RPMI7951 (cell line): ENCODE results near the gene DLEU7. TPM values are rescaled to one million over a fixed set of nuclear protein-coding genes. Genes with fewer than 3 reads are reported as not detected.

ENCODE experiments used
- DNase-seq: peaks from one replicate; pipeline ENCODE4 v3.0.0-alpha.2; 2012; ENCODE audit warnings: low read depth
- total RNA-seq: library from RNA; depleted of rRNA; stranded (reverse); fragments of >200 nt; shearing (Covaris generic); gene quantifications from 2 replicates; pipeline ENCODE4 v1.2.3, GENCODE V29; 2014; rRNA removed

Gene DLEU7
- 0.12 TPM in 1 of 2 replicates, not detected in the other for total RNA-seq

DNA sequence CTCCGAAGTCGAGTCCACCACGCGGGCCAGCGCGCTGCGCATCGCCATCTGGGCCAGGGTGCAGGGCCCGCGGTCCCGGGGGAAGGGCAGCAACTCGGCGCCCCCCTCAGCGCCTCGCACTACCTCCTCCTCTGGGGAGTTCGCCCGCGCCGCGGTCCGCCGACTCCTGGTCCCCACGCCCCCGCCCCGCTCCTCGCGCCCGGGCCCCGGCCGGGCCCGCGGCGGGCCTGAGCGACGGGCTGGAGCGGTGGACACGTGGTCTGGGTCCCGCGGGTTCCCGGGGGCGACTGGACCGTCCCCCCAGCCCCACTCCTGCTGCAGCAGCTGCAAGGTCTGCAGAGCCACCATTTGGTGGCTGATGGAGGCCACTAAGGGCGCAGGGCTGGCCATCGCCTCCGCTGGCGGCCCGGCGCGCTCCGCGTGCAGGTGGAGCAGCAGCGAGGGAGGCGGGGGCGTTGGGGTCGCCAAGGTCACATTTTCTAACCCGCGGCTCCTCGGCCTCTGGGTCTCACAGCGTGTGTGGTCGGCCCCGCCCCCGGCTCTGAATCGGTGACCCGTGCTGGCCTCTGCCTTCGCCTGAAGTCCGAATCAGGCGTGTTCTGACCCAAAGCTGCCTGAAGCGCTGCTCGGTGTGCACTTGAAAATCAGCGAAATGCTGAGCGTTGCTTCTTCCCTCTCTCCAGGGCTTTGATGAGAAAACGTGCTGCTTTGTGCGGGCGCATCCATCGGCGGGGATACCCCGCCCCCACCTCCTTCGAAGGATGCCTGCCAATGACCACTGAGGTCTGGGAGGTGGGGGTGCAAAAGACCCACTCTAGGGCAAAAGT lies at the start of gene DLEU7:
Gene DLEU7 (minus strand): TSS at position 436 of the 827 bp plus-strand sequence. CDS start 46 bp downstream, at position 390.
- DNase-seq: no peak

GRCh38 chr13:50892210-50892944 lies 48.9 kb upstream of the DLEU7 start:
- DNase-seq: no peak

DNA sequence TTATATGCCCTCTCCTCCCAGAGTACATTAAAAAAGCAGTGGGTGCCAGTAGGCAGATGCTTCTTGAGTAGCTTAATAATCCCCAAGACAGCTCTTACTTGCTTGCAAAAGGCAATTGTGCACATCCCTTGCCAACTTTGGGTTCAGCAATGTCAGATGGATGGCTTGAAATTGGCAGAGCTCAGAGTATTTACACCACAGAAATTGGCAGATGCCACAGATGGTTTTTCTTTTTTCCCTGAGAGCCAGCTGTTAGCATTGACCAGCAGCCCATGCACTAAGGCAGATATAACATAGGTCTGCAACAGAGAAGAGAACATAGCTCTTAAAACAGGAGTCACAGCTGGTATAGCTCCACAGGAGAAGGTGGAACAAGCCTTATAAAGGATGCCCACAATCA lies 47.7 kb upstream of the DLEU7 start:
- DNase-seq: no peak

DNA sequence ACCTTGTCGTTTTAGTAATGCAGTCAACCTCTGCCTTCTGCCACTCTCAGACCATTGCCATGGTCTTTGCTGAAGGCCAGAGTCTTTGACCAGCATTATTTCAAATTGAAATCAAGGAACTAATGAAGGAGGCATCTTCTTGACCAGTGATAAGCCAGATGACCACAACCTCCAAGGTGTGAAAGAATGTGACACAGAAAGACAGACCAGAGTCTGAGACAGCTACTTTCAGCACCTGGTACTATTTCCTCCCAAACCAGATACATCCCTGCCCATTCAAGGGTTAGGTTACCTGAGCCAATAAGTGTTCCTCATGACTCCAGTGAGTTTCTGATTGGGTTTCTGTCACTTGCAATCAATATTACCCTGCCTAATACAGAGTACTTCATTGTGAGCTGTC lies 45.8 kb upstream of the DLEU7 start:
- no peak for DNase-seq

- no peak for DNase-seq
These were observed 44.9 kb upstream of the DLEU7 start for GRCh38 chr13:50888362-50888761.

DNA sequence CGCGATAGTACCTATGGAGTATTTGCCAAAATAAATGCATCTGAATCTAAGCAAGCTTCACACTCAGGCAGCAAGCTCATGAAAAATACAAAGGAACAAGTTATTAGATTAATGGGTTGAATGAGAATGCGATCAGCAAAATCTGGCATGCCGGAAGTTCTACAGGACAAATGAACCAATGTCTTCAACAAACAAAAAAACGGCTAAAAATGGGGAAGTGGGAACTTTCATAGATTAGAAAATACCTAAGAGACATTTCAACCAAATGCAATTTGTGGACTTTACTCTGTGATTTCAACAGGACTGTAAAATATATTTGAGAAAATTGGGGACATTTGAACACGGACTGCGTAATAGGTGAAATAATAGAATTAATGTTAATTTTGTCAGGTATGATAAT lies 43.7 kb upstream of the DLEU7 start:
- DNase-seq: no peak

- no peak for DNase-seq
These were observed 40.8 kb upstream of the DLEU7 start for GRCh38 chr13:50884265-50884664.

DNA sequence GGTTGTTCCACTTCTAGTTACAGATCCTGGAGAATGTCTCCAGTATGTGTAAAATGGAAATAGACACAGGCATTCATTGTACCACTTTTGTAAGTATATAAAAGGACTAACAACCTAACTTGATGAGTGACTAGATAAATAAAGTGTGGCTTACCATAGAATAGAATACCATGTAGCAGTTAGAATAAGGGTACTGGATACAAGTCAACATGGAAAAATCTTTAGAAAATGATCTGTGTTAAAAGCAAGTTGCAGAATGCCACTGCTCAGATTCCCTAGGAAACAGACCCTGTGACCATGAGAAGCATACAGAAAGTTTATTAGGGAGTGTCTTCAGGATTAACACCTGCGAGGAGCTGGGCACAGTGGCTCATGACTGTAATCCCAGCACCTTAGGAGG lies 40.2 kb upstream of the DLEU7 start:
- DNase-seq: no peak

DNA sequence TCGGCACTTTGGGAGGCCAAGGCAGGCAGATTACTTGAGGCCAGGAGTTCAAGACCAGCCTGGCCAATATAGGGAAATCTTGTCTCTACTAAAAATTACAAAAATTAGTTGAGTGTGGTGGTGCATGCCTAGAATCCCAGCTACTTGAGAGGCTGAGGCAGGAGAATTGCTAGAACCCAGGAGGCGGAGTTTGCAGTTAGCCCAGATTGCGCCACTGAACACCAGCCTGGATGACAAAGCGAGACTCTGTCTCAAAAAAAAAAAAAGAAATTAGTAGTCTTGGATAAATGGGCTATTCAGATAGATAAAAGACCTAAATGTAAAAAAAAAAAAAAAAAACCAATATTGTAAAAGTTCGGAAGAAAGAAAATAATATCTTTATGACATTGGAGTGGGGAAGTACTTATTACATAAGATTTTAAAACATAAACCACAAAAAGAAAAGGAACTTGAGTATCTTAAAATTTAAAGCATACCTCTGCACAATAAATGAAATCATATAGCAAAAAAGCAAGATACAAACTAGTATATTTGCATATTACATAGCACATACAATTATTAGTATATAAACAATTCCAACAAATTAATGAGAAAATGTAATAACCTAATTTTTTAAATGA lies 39.4 kb upstream of the DLEU7 start:
- DNase-seq: no peak

DNA sequence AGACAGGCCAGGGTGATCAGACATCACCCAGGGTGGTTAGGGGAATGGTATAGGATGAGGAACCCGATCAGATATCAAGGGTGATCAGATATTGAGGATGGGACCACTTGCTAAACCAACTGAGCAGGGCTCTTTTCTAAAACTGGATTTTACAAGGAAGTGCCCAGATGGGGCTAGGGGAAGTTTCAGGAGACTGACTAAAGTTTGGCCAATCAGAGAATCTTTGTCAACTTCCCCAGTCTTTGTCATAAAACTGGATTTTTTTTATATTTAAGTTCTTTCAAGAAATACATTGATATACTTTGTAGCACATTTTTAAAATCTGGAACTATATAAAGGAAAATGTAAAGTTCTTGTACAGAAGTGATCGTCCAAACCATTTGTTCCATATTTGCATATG lies 30.5 kb upstream of the DLEU7 start:
- no peak for DNase-seq

GRCh38 chr13:50873467-50873866 lies 30.0 kb upstream of the DLEU7 start:
- no peak for DNase-seq

GRCh38 chr13:50871405-50871804 lies 27.9 kb upstream of the DLEU7 start:
- DNase-seq: no peak

DNA sequence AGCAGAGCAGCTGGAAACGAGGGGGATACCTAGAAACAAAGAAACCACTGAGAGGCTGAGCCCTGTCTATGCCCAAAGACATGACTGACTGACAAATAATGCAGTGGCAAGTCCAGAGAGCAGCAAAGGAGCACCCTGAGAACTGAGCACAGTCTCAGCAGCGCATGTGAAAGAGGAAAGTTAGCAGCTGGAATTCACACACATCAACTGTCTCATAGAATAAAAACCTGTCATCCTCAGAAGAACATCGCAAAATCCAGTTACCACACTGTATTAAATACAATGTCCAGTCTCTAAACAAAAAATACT lies 24.1 kb upstream of the DLEU7 start:
- DNase-seq: no peak

GRCh38 chr13:50866817-50867636 lies 23.5 kb upstream of the DLEU7 start:
- peak; percentile 80 for DNase-seq

- no peak for DNase-seq
These were observed 21.0 kb upstream of the DLEU7 start for GRCh38 chr13:50864492-50864891.

GRCh38 chr13:50855681-50856080 lies 12.2 kb upstream of the DLEU7 start:
- no peak for DNase-seq

DNA sequence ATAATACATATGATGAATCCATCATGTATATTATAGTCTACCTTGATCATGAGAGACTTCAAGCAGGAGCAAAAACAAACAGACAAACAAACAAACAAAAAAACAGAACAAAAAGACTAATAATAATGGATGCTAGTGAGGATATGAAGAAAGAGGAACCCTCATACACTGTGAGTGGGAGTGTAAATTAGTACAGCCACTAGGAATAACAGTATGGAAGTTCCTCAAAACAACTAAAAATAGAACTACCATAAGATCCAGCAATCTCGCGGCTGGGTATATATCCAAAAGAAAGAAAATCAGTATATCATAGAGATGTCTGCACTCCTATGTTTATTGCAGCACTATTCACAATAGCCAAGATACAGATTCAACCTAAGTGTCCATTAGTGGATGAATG lies 7.0 kb upstream of the DLEU7 start:
- no peak for DNase-seq

GRCh38 chr13:50847501-50847900 lies 4.0 kb upstream of the DLEU7 start:
- DNase-seq: no peak

- no peak for DNase-seq
These were observed 3.5 kb upstream of the DLEU7 start for GRCh38 chr13:50846861-50847475.

DNA sequence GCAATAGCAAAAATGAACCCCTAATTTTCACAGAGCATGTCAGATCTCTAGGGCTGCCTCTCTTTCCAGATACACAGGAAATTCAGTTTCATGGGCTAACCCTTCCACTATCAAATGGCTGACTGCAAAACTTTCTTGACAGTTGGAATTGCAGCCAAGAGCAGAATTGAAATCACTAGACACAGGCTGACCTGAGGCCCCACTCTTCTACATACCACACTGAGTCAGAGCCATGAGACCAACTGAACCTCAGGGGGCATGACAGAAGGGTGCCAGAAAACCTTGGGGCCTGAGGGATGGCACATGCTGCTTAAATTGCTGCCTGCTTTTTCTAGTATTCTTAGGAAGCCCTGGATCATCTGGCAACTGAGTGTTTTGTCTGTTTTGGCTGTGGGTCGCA lies 1.7 kb upstream of the DLEU7 start:
- peak; percentile 51 for DNase-seq

DNA sequence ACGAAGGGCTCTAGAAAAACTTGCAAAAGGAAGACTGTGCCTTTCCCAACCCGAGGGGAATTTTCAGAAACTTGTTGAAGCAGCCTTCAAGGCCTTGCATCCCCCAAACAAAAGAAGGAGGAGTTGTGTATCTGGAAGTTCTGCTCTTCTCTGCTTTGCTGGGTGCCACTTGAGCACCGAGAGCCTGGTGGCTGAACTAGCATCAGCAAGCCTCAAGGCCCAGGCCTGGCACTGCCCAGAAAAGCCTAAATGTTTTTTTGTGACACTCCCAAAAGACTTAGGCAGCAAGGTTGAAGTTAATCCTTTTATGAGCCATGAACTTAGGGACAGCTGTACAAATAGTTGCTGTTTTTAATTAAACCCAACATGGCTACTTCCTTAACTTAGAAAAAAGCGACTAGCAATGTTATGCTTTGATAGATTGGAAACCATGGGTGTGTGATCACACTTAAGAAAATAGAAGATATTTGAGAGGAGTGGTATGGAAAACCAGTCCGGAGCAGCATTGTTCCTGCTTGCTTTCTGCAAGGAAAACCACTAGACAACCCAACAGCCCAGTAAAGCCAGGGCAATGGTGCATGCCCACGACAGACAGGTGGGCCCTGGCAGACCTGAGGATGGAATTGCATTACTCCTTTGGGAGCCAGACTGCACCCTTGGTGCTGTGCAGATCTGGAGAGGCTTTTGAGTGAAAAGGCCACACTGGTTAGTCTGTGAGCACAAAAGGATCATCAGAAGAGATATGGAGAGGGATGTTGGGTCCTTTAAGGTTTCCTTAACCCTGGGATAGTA lies 788 bp upstream of the DLEU7 start:
- DNase-seq: no peak
